ENCODE data around the gene ORAI2.
"Not testable (repeated sequence)": the region's sequence is repeated elsewhere in the genome, so short reads cannot be mapped to it uniquely, and the experiment has no call there.

Gene ORAI2

DNA sequence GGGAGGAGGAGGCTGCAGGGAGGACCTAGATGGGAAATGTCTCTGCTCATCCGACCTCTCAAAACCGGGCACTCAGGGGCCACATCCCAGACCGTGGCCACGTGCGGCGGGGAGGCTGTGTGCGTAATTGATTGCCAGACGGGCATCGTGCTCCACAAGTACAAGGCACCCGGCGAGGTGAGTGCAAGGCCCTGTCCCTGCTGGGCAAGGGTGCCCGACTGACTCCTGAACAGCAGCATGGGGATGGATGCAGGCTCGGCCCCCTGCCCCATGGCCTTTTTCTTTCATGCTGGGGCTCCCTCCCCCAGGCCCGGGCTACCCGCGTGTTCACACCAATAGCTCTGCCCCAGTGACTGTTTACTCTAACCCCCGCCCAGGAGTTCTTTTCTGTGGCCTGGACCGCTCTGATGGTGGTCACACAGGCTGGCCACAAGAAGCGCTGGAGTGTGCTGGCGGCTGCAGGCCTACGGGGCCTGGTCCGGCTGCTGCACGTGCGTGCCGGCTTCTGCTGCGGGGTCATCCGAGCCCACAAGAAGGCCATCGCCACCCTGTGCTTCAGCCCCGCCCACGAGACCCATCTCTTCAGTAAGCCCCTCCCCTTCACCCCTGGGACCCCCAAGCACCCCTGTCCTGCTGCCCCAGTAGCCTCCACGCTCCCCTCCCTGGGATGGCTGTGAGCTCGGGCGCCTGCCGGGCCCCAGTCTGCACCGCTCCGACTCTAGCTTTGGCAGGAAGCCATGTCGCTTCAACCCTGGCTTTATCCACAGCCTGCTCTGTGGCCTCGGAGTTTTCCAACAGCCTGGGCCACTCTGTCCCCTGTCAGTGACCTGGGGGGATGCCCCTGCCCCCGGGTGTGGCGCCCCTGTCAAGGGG is 35.3 kb downstream of the ORAI2 start:
- no peak for DNase-seq (ENCODE audit: low read depth in 2 of 3, low spot score in 2 of 3)

DNA sequence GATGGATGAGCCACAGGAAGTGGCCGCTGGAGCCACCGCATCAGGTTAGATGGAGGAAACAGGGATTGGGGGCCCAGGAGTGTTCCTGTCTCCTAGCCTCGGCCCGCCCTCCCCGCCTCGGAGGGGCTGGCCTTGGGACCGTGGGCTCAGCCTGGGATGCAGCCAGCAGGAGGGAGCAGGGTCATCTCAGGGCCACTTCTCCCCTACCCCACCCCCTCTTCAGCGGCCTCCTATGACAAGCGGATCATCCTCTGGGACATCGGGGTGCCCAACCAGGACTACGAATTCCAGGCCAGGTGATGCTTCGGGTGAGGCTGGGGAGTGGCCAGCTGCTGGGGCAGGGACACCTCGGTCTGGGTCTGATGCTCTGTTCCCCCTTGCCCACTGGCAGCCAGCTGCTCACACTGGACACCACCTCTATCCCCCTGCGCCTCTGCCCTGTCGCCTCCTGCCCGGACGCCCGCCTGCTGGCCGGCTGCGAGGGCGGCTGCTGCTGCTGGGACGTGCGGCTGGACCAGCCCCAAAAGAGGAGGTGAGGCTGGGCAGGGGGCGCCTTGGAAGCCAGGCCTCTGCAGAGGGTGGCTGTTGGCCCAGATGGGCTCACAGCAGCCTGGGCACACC is 36.1 kb downstream of the ORAI2 start:
- DNase-seq (ENCODE audit: low read depth in 2 of 3, low spot score in 2 of 3) = no peak

DNA sequence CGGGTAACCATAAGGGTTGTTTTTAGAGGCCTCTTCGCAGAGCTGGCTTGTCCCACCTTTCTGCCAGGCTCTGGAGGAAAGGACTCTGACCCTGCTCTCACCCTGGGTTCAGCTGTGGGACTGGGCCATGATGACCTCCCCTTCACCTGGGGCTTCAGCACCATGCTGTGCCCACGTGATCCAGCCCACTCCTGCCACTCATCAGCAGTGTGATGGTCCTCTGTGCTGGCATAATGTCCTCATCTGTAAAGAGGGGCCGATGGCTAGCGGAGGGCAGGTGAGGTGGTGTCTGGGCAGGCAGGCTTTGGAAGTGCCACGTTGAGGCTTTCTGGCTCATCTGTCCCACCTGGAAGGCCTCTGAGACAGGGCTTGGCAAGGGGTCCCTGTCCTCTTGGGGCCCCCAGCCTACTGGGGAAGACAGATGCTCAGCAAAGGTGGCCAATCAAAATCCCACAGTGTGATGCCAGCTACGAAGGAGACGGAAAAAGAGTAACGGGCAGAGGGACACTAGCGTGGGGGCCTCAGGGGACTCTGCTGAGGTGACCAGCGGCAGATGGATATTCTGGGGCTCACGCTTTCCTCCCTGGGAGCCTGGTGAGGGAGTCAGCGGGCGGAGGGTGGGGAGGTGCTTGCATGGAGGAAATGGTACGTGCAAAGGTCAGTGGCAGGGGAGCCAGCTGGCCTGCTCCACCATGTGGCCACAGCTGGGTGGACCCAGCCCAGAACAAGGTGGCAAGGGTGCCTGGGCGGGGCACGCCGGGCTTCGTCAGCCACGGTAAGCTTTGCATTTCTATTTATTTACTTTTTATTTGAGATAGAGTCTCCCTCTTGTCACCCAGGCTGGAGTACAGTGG is 36.8 kb downstream of the ORAI2 start:
- DNase-seq (ENCODE audit: low read depth in 2 of 3, low spot score in 2 of 3) = no peak

DNA sequence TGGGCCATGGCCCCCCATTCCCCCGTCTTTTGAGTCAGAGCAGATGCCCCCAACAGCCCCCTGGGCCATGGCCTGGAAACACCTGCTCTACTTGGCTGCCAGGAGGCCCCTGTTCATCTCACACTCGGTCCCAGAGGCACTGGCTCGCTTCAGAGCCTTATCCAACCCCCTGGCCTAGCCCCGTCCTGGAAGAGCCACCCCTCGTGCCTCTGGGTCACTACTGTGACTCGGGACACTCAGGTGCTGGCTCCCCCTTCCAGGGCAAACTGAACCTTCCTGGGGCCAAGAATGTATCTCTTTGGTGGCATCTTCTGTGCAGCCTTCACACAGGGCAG is 38.4 kb downstream of the ORAI2 start:
- DNase-seq (ENCODE audit: low read depth in 2 of 3, low spot score in 2 of 3) = no peak

DNA sequence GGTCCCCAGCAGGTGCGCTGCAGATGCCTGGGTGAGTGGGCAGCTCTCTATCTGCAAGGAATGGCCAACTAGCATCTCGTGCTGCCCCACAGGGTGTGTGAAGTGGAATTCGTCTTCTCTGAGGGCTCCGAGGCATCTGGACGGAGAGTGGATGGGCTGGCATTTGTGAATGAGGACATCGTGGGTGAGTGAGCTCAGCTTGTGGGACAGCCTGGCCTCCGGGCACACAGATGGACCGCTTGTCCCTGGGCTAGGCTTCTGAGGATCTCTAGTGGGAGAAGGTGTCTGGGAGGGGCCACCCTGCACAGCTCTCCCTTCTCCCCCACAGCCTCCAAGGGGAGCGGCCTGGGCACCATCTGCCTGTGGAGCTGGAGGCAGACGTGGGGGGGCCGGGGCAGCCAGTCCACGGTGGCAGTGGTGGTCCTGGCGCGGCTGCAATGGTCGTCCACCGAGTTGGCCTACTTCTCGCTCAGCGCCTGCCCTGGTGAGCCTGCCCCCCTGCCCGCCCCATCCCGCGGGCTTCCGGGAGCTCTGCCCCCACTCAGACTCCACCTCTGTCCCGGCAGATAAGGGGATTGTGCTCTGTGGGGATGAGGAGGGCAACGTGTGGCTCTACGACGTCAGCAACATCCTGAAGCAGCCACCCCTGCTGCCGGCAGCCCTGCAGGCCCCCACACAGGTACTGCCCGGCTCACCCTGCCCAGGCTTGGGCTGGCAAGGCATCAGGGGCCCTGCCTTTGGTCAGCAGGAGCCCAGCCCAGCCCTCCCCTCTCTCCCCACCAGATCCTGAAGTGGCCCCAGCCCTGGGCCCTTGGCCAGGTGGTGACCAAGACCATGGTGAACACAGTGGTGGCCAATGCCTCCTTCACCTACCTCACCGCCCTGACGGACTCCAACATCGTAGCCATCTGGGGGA is 39.0 kb downstream of the ORAI2 start:
- no peak for DNase-seq (ENCODE audit: low read depth in 2 of 3, low spot score in 2 of 3)

DNA sequence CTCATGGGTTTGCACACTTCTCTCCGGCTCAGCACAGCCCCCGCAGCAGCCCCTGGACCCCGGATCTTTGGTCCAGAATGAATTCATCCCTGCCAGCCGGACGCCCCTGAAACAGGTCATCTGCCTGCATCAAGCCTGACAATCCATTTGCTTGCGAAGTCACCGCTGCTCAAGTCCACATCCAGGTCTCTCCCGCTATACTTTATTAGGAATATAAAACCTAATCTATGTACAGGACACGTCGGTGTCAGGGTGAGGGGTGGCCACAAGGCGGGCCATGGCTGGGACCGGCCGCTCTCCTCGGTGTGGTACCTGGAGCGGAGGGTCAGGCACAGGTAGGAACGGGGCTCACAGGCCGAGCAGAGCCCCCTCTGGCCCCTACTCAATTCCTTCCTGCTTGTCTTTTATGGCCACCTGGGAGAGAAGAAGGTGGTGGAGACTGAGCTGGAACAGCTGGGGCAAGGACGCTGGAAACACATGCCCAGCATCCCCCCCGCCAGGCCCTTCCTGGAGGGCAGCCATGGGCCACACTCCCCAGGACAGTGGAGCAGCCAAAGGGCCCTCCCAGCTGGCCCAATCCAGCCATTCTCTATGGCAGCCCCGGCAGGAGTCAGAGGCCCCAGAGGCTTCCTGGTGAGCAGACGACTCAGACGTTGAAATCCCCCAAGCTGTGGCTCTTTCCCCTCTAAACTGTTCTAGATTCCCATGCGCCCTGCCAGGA is 40.1 kb downstream of the ORAI2 start:
- DNase-seq (ENCODE audit: low read depth in 2 of 3, low spot score in 2 of 3) = no peak

DNA sequence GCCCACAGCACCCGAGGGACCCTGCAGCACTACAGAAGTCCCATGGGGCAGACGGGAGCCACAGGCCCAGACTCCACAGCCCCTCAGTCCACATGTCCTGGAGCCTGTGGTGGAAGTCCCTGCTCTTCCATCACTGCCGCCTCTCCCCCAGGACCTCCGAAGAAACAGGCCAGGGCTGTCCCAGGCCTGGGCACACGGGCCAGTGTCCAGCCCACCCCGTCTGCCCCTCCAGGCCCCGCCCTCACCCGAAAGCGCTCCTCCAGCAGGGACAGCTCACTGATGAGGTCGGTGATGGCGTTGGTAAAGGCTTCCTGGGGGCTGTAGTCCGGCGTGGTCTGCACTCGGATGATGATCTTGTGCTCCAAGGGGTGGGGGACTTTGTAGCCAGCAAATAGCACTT is 40.7 kb downstream of the ORAI2 start:
- not testable (repeated sequence) for DNase-seq (ENCODE audit: low read depth in 2 of 3, low spot score in 2 of 3)

DNA sequence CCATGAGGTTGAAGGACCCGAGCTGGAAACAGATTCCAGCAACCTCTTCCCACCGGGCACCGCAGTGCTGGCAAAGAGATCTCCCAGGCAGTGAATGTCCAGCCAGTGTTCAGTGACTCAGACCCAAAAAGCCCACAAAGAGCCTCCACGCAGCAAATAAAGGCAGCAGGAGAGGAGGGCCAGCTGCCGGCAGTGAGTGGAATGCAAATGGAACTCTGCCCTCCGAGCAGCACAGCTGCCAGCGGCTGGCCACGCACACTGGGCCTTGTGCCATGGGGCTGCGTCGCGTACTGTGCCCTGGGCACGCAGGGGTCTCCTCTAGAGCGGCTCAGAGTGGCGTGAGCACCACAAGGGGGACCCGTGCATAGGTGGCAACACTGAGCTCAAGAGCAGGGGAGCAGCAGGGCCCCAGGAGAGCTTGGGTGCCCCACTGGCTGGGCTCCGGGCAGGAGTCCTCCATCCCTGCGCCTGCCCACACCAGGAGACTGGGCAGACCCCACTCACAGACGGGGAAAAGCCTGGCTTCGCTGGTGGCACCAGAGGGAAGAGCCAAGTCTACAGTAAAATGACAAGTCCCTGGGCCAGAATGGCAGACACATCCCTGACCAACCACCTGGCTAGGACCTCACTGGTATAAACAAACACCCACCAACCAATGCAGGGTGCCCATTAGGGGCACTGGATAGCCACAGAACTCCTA is 41.5 kb downstream of the ORAI2 start:
- not testable (repeated sequence) for DNase-seq (ENCODE audit: low read depth in 2 of 3, low spot score in 2 of 3)

DNA sequence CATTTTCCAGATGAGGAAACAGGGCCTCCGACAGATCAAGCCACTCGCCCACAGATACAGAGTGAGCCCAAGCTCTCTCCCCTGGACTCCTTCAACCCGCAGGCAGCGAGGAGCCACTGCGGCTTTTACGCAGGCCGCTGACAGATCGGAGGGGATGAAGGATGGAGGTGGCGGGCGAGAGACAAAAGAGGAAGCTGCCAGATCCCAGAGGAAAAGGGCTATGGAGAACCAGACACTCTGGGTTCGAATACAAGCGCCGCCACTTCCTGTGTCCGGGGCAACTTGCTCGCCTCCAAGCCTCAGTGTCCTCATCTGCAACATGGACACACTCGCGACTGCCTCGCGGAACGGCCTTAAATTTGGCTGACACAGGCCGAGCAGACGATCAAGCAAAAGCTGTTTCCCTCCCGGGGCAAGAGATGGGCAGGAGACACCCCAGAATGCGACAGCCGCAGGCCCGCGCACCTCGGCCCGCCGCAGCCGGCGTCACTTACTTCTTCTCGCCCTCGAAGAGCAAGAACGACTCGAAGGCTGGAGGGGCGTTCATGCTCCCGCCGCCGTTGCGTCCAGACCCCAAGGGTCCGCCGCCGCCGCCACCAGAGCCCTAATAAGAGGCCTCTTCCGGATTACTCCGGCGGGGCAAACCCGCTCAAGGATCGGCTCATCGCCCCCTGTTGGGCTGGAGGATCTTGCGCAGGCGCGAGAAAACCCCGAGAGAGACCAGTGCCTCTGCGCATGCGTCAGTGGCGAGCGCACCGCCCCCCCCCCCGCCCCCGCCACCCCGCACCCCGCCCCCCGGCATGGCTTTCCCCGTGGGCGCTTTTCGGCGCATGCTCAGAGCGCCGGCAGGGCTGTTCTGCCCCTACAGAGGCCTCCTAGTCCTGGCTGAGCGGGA is 45.2 kb downstream of the ORAI2 start, which contains the start of gene POLR2J:
Gene POLR2J (minus strand): TSS at position 609 of the 895 bp plus-strand sequence. CDS start 62 bp downstream, at position 547.
- peak; percentile 88 to 100 (median 98) for DNase-seq (ENCODE audit: low read depth in 2 of 3, low spot score in 2 of 3)

DNA sequence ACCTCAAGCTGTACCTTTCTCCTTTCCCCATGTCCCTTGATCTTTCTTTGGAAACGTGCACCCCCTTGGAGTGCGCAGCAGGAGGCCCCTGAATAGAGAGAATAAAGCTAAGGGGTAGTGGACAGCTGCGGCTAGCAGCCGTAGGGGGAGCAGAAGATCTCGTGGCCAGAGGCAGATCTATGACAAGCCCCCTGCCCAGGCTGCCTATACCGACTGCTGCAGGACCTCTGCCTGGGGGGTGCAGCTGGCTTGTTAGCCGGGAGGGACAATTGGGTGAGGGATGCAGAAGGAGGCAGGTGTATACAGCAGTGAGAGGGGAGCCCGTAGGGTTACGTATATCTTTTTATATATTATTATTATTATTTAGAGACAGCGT is 45.8 kb downstream of the ORAI2 start:
- DNase-seq (ENCODE audit: low read depth in 2 of 3, low spot score in 2 of 3) = not testable (repeated sequence)

DNA sequence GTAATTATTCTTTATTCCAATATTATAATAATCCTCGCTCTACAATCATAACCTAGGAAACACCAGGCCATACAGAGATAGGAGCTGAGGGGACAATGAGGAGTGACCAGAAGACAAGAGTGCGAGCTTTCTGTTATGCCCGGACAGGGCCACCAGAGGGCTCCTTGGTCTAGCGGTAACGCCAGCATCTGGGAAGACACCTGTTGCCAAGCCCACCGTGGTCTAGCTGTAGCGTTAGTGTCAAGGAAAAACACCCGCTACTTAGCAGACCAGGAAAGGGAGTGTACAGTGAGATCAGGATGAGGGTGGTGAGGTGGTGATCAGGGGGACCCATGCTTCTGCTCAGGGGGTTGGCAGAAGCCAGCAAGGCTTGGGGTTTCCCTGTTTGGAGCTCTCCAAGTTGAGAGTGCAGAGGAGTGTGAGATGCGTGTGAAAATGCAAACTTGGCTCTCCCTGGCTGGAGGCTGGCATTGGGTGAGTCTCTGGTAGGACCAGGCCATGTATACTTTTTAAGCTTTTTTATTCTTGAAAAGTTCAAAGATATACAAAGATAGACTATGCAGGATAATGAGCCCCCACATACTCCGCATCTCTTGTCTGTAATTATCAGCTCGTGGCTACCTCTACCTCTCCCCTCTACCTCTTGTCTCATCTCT is 46.7 kb downstream of the ORAI2 start:
- peak in 1 of 3 experiments; percentile 35 for DNase-seq (ENCODE audit: low read depth in 2 of 3, low spot score in 2 of 3)

DNA sequence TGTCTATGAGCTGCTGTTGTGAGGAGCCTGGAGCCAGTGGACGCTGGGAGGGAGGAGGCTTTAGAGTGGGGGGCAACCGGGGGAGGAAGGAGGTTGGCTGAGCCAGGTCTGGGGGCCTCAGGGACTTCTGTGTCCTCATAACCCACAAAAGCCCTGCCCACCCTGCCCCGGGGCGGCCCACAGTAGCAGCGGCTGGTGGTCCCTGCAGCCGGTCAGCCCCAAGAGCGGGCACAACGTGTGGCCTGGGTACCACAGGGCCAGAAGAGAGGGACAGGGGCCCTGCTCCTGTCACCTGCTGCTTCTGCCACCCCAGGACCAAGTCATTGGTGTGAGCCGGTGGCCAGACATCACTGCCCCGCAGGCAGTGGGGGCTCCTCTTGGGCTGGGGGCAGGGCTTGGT is 48.6 kb downstream of the ORAI2 start:
- not testable (repeated sequence) for DNase-seq (ENCODE audit: low read depth in 2 of 3, low spot score in 2 of 3)

DNA sequence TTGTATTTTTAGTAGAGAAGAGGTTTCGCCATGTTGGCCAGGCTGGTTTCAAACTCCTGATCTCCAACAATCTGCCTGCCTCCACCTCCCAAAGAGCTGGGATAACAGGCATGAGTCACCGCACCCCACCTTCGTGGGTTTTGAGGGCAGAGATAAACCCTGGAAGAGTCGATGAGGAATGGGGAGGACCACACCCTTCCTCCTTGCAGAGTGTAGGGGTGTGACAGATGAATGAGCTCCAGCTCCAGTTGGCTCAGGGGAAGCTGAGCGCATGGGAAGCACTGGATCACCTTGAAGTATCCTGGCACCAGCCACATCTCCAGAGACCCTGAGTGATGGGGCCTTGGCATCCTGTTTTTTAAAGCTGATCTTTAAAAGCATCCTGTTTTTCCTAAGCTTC is 50.9 kb downstream of the ORAI2 start:
- DNase-seq (ENCODE audit: low read depth in 2 of 3, low spot score in 2 of 3) = not testable (repeated sequence)

DNA sequence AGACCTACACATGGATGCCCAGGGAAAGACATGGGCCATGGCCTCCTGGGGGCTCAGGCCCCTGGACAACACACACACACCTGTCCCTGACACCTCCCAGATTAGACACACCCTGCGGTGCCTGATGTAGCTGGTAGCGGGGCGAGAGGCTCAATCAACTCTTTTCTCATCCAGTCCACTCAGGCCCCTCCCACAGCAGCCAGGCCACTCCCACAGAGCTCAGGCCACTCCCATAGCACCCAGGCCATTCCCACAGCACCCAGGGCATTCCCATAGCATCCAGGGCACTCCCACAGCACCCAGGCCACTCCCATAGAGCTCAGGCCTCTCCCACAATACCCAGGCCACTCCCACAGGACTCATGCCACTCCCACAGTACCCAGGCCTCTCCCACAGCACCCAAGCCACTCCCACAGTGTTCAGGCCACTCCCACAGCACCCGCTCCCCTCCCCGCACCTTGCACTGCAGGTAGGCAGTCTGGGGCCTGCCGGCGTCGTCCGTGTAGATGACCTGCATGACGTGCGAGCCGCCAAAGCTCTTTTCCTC is 57.2 kb downstream of the ORAI2 start:
- peak in 1 of 3 experiments; percentile 43 for DNase-seq (ENCODE audit: low read depth in 2 of 3, low spot score in 2 of 3)

DNA sequence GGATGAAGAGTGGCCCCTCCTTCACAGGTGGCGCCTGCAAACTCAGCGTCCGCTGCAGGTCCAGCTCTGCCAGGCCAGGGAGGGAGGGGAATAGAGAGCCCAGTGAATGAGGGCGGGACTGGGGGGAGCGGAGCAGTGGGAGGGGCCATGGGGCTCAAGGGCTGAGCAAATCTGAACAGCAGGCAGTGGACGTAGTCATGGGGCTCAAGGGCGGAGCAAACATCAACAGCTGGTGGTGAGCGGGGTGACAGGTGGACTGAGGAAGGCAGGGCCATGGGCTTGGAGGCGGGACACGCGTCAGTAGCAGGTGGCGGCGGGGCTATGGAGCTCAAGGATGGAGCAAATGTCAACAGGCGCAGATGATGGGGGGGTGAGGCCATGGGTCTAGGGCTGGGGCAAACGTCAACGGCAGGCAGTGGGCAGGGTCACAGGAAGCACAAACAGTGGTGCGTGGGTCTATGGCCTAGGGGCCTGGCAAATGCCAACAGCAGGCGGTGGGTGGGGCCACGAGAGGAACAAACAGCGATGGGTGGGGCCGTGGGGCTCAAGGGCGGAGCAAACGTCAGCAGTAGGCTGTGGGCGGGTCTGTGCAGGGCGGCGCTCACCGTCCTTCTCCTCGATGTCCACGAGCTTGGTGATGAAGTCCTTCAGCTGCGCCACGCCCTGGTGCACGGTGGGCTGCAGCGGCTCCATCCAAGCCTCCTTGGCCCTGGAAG is 60.0 kb downstream of the ORAI2 start:
- DNase-seq (ENCODE audit: low read depth in 2 of 3, low spot score in 2 of 3) = not testable (repeated sequence)

DNA sequence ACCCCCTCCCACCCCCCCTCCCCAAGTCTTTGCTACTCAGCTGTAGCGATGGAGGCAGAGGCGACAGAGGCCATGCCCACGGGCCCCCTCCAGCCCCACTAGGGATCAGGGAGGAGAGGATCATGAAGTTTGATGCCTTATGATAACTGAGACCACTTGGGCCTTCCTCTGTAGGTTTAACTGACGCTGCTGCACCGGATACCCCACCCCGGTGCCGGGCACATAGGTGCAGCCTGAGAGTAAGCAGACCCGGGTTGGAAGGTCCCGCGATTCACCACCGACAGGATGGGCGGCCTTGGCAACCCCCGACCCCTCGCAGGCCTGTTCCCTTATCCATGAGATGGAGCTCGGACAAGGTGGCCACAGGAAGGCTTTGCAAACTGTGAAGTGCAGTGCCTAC is 60.7 kb downstream of the ORAI2 start:
- not testable (repeated sequence) for DNase-seq (ENCODE audit: low read depth in 2 of 3, low spot score in 2 of 3)
